SIG-M5 treated with dmso at 0.1 percent for 504 hours (cell line): ENCODE results near the gene ARHGAP26.

Experiments
- DNase-seq: peaks from one replicate; lab custom pipeline; 2025; ENCODE audit not compliant: unreplicated experiment; lab: John Stamatoyannopoulos, UW

ARHGAP26 gene

DNA sequence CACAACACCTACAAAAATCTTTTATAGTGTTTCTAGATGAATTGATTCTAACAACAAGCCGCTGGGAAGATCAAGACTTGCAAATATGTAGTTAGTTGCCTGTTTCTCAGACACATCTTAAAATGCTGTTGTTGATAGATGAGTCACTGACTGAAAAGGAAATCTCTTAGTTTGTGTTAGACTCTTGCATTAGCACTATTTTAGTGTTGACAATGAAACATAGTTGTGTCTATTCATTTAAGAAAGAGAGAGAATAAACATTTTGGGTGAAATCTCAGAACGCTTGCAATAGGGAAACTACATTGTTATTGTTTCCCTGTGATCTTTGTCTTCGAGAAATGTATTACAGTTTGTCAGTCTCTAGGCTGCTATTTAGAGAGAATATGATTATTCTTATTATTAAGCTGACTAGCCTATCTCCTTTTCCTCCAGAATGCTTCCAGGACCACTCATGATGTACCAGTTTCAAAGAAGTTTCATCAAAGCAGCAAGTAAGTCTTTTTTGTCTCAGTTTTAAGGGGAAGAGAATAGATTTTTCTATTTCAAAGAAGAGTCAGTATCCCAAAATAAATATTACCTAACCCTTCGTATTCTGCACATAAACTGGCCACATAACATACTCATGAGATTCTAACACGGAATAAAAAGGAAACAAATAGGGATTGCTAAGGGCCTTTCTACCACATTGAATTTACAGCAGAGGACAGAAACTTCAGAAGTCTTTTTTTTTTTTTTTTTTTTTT, 285.6 kb downstream of the ARHGAP26 start:
- DNase-seq, result no peak

DNA sequence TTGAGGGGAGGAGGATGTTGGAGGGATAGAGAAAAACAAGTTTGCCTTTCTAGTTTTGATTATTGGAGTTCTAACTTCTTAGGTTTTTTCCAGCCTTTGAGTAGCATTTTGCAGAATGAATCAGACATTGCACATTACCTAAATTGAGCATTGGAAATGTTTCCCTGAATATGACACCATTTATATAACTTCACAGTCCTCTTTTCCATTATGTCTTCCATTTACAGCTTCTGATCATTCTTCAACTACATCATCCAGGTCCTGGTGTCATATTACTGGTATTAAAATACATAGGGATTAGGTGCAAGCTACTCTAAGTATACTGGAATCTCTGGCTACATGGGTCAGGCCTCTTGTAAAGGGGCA, 286.1 kb downstream of the ARHGAP26 start:
- no peak for DNase-seq

DNA sequence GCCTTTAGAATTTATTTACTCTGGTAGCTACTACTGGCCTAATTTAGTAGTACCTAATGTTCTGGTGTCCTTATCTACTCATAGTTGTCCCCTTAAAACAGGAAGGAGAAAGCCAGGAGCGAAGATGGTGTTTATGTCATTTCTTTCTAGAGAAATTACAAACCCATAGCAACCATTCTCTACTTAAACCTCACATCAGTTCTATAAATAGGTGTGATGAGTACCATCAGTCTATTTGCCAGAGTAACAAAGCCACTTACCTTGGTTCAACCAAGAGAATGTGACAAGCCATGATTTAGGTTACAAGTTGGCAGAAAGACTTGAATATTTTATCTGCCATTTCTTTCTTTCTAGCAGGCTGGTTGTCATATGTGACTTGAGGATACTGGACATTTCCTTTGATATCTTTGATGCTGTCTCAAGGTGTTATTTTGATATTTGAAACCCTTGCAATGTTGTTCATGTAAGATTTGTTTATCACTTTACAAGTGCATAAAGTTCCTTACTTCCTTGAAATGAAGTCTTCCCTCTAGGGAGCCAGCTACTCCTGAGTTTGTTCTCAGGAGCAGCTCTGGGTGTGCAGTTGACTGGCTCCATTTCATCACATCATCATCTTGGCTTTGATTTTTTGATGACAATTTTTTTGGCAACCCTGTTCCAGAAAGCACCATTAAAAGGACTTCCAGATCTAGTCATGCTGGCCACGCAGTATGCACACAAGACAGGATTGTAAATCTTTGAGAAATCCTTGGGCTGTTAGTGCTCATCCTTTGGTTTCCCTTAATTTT, 286.8 kb downstream of the ARHGAP26 start:
- DNase-seq, result no peak

DNA sequence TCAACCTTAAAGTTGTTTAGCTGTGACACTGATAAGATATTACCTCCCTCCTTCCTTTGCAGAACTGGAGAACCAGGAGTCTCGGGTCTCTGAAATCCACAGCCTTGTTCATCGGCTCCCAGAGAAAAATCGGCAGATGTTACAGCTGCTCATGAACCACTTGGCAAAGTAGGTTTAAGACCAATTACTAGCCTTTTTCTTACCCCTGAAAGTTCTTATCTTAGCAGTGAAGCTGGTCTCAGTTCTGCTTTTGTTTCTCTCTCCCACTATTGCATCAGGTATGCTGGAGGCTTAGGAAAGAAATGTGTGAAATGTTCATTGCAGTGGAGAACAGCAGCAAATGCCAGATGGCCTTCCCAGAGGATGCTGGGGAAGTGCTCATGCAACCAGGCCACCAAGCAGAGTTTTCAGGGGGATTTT, 287.4 kb downstream of the ARHGAP26 start:
- DNase-seq, result peak; percentile 92

DNA sequence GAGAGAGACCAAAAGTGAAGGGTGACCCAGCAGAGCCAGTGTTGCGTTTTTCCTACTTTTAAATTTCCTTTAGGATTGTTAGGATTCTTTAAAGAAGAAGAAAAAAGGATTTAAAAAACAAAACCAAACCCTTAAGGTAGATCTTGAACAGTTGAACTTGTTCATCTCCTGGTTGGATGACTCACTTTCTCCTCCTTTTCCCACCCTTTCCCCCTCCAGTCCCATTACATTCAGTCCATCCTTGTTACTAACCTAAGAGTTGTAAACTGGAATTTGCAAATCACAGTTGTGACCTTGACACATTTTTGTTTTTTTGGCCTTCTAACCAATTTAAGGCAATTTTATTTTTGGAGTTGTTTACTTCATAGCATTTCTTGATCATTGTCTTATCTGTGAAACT, 289.2 kb downstream of the ARHGAP26 start:
- DNase-seq, result no peak

DNA sequence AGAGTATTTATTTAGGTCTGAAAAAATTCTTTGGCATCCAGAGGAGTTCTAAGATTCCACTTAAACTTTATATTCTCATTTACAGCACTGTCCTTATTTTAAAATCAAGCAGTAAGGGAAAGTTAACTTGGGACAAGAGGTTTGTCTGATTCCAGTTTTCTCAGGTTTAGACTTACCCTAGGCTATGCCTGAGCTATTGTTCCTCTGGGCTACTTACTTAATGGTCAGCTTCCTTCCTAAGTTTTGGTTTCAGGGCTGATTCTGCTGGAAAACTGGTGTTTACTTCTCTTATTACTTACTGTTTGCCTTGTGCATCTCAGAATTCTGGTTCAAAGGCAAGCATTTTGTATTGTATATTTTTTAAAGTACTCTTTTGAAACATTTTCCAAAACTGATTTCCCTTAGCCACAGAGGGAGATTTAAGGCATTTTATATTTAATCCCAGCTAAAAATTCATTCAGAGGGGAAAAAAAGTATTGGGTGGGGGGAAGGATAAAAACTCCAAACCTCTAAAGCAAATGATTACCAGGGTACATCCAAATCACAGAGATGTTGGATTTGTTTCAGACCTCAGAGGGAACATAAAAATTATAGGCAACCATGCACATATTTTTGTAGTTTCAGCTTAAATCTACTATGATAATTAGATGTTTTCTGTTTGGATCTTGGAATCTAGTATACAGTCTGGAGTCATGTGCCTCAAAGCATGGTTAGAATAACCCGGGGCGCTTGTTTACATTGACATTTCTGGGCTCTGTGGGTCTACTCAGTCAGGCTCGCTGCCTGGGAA, 290.0 kb downstream of the ARHGAP26 start:
- DNase-seq, result no peak

DNA sequence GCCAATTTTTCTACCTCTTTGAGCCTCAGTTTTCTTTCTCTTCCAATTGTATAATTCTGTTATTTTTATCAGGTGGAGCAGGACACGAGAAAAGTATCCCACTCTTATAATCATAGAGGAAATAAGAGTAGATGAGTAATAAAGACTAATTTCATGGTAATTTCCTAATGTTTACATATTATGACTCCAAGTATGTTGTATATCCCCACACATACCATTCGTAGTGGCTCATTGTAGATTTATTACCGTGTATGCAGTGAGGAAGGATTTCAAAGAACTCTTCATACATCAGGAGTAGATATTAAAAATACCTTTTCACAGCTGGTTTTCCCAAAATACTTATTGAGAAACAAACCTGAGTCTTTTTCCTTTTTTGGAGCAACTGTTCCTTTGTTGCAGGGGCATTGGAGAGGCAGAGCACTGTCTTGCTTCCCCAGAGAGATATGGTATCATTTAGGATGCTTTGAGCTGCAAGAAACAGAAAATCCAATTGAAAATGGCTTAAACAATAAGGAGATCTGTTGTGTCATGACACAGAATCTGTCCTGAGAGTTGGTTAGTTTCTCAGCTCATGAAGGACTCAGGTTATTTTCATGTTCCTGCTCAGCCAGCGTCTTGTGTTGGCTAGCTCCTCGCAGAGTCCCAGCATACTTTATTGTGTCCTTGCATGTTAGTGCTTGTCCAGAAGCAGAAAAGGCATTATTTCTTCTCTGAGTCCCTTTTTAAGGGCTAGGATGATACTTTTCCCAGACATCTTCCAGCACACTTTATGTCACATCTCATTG, 291.2 kb downstream of the ARHGAP26 start:
- DNase-seq, result no peak

DNA sequence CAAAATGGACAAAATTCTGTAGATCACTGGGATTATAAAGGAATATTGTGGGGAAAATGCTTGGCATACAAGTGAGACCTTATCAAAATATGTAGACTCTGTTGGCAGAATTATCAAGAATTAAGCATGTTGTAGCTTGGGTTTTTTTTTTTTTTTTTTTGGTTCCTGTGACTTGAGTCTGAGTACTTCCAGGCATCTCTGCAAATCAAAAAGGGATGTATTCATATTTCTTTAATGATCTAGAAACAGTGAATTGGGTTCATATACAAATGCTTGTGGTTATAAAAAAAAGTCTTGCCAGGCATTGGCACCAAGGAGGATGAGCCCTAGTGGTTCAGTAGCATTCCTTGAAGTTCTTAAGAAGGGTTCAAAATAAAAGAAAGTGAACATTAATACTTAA, 292.2 kb downstream of the ARHGAP26 start:
- no peak for DNase-seq

DNA sequence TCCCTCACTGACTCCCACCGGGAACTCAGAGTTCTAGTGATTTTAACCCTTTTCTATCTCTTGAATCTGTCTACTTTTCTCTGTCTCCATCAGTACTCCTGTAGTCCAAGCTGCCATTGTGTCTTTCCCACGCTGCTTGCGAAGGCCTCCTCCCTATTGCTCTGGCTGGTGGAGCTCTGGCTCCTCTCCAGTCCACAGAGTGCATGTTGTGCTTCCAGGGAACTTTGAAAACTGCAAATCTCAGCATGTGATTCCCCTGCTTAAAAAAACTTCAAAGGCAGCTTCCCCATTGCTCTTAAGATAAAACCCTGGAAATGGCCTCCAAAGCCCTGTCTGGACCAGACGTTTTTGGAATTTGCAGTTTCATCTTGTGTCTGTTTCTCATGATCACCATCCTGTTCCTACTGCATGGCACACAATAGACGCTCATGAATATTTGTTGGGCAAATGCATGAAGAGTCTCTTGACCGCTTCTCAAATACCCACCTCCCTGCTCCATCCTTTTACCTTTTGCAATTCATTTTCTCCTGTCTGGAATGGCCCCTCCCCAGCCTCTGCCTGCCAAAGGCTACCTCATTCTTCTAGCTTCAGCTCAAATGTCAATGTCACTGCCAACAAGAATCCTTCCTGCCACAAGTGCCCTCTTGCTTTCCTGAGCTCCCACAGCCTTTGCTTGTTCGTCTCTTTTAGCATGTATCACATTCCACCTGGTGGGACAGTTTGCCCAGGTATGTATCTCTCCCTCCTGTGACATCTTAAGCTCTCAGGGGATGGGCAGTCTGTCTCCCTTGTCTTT, 293.2 kb downstream of the ARHGAP26 start:
- no peak for DNase-seq

DNA sequence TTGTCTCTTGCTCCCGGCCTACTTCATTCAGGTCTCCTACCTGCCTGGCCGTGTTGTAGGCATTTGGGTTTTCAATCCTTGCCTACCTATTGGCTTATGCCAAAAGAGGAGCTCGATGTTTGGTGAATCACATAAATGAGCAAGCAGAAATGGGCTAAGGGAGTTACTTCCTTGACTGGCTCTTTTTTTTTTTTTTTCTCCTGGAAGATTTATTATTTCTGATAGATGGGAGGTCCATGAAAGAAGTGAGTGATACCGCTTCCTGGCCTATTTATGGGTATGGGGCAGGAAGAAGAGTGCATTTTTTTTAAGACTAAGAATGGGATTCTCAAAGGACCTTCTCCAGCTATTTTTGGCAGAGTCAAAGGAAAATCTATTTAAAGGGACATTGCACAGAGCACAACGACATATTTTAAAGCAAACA, 294.1 kb downstream of the ARHGAP26 start:
- no peak for DNase-seq

DNA sequence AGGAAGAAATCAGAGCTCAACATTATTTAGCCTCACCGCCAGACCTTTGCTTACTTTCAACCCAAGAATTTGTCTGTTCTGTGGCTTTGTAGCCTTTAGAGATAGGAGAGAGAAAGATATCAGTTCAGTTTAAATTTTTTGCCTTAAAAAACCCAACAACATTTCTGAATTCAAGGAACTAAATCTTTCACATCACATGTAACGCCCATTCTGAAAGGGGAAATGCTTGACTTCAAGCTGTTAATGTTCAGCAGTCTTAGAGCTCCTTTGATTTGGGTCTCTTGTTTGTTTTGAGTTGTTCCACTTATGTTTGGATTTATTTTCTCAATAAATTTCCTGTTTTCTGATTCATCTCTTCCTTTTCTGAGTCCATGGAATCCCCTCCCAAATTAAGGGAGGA, 294.5 kb downstream of the ARHGAP26 start:
- DNase-seq, result no peak

DNA sequence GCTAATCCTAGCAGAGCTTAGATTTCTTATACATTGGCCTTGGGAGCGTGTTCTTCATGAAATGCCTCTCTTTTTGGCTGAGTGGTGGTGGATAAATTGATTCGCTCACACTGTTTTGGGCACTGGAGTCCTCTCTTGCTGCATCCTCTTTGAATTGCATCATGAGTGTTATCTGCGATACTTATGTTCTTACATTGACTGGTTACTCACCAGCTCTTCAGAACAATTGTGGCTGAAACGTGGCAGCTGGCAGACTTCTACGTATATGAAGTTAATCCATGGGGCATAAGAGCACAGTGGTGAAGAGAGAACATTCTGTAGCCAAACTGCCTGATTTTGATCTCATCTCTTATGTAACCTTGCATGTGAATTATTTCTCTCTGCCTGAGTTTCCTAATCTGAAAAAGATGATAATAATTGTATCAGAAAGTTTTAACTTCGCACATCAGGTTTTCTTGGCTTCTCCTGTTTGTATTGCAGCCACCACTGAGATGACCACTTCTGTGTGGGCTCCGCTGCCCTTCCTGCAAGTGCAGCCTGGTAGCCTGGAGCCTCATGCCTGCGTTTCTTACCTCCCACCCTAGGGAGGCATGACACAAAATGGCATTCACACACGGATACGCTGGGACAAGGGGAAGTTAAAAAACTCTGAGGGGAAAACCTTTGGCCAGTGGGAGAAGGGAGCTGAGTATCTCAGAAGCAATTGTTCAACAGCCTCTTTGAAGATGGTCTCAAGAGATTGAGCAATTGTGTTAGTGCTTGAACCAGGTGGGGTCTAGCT, 295.2 kb downstream of the ARHGAP26 start:
- no peak for DNase-seq

DNA sequence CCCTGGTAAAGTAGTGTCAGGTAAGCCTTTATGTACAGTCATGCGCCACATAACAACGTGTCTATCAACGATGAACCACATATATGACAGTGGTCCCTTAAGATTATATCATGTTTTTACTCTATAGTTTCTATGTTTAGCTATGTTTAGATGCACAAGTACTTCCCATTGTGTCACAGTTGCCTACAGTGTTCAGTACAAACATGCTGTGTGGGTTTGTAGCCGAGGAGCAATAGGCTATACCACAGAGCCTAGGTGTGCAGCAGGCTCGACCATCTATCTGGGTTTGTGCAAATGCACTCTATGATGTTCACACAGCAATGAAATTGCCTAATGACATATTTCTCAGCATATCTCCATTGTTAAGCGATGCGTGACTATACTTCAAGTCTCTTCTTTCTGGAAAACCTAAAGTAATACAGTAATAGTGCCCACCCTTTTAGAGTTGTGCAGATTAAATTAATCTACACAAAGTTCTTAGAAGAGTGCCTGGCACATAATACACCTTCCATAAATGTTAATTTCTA, 295.9 kb downstream of the ARHGAP26 start:
- no peak for DNase-seq

DNA sequence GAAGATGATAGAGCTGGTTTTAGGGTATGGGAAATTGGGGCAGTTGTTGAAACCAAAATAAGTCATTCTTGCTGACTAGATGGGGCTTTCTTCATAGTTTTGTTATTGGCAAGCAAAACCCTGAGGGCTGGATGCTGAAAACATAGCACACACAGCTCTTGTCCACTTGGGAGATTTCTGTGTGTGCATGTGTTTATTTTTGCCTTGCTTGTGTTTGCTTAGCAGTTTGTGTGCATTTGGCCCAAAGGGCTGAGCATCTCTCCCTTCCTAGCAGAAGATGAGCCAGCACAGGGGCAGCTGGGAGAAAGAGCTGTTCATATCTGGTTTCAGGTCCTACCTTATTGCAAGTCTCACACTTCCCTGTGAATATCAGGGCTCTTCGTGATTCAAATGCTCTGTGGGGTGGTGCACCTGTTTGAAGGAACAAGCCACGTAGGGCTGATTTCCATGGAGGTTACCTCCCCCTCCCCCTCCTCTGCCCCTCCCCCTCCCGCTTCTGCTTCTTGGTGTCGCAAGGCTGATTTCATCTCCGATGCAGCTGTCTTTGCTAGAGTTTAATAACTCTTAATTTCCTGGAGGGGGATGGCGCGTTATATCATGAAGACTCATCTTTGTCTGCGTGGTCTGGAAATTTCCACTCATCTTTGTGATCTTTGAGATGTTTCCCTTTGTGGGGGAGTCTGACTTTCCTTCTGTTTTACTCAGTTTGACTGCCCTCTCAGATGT, 296.5 kb downstream of the ARHGAP26 start:
- DNase-seq, result no peak

DNA sequence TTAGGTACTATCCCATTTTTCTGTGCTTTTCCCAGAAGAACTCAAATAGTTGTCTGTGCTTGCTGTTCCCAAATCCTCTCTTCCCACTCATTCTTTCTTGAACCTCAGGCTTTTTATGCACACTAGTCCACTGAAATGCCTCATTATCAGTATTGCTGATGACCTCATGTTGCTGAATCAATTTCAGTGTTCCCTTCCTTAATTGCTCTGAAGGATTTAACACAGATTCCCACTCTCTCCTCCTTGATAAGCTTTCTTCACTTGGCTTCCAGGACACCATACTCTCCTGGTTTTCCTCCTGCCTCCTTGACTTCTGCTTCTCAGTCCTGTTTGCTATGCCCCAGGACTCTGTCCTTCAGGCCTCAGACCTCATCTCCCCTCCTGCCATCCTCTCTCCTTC, 298.5 kb downstream of the ARHGAP26 start:
- DNase-seq, result no peak

DNA sequence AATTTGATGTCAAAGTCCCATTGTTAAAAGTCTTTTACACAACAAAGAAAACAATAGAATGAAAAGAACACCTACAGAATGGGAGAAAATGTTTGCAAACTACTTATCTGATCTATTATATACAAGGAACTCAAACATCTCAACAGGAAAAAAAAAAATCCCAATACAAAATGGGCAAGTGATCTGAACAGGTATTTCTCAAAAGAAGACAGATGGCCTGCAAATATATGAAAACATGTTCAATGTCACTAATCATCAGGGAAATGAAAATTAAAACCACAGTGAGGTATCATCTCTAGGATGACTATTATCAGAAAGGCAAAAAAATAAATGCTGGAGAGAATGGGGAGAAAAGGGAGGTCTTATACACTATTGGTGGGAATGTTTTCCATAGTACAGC, 301.8 kb downstream of the ARHGAP26 start:
- no peak for DNase-seq

DNA sequence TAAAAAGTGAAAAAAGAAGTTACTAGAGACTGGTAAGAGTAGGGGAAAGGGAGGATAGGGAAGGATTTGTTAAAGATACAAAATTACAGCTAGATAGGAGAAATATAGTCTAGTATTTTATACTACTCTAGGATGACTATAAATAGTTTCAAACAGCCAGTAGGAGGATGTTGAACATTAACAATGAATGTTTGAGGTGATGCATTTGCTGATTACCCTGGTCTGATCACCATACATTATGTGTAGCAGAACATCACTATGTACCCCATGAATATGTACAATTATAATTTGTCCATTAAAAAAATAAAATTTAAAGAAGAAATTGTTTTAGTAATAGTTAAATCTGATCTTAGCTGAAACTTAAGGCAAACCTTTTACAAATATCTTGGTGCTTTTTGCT, 302.6 kb downstream of the ARHGAP26 start:
- DNase-seq, result no peak

DNA sequence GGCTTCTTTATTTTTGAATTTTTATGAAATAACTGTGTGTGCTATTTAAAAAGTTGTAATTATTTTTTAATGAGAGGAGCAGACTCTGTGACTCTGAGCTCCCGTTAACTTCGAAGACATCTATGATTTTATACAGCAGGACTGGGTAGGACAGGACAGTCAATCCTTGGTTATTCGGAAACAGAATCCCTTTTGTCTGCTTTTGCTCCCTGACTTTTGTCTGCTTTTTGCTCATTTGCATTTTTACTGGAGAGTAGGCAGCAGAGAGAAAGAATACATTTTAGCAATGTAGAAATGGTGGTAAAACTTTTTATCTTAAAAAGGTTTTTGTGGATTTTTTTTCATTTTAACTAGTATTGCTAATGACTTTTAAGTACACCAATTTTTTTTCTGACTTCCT, 303.6 kb downstream of the ARHGAP26 start:
- DNase-seq, result no peak
